Type B pancreatic cell (in vitro differentiated cells): Measurements from ENCODE around the gene TPM2. TPM values are rescaled to one million over a fixed set of nuclear protein-coding genes. Genes with fewer than 3 reads are reported as not detected.

ENCODE experiments used
- DNase-seq: peaks from one replicate; pipeline ENCODE4 v3.0.0; 2021; ENCODE audit warnings: mixed read lengths; ENCODE audit not compliant: unreplicated experiment; ENCODE audit errors: extremely low spot score
- H3K27ac Mint-ChIP-seq: 2 replicates; pipeline ENCODE4 v1.8.0; 2021; ENCODE audit warnings: mild to moderate bottlenecking, mixed read lengths
- H3K27me3 Mint-ChIP-seq: 2 replicates; pipeline ENCODE4 v1.8.0; 2021; ENCODE audit warnings: mixed read lengths
- H3K36me3 Mint-ChIP-seq: 2 replicates; pipeline ENCODE4 v1.8.0; 2021; ENCODE audit warnings: mixed read lengths
- H3K4me1 Mint-ChIP-seq: one replicate; pipeline ENCODE4 v1.8.0; 2021; ENCODE audit warnings: mixed read lengths; ENCODE audit not compliant: unreplicated experiment
- H3K4me3 Mint-ChIP-seq: 2 replicates; pipeline ENCODE4 v1.8.0; 2021; ENCODE audit warnings: mild to moderate bottlenecking, mixed read lengths
- H3K9me3 Mint-ChIP-seq: 2 replicates; pipeline ENCODE4 v1.8.0; 2021; ENCODE audit warnings: mixed read lengths
- total RNA-seq: library from RNA; stranded (reverse); gene quantifications from 2 replicates; pipeline ENCODE4 v1.2.1, GENCODE V29; 2021; ENCODE audit warnings: low replicate concordance
- TF ChIP-seq, protein P1 (sequence below): fragments of 200-600 bp; sonication (generic); conservative IDR thresholded peaks from 2 replicates; pipeline ENCODE4 v1.5.0; 2021; ENCODE audit warnings: antibody characterized with exemption, mild to moderate bottlenecking

Gene TPM2
- total RNA-seq, 1 donor from 2014 or later = 241 TPM

DNA sequence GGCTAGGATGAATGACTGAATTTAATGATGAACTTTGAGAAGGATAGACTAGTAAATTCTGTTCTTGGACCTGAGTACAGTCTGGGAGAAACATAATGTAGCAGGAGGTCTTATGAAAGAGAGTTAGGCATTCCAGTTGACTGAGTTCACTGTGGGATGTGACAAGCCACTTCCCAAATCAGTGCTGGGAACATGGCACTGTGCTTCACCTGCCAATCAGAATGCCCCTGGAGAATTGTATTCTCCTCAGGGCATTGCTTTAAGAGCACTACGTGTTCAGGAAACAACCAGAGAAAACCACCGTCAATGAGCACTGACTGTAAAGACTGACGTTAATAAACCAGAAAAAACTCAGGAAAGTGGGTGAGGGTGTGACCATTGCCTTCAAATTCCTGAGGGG, 30.4 kb downstream of the TPM2 start:
- H3K27ac Mint-ChIP-seq = peak overlapping the region; percentile 99
- peak overlapping the region; percentile 86 for H3K4me3 Mint-ChIP-seq
- no peaks in the 10 kb centered on the region for H3K9me3 Mint-ChIP-seq
- H3K27me3 Mint-ChIP-seq = peaks cover 6% of the 10 kb centered on the region
- peaks cover 12% of the 10 kb centered on the region for H3K36me3 Mint-ChIP-seq
- H3K4me1 Mint-ChIP-seq = peaks cover 55% of the 10 kb centered on the region
- no peak for DNase-seq
- TF ChIP-seq, protein P1, sequence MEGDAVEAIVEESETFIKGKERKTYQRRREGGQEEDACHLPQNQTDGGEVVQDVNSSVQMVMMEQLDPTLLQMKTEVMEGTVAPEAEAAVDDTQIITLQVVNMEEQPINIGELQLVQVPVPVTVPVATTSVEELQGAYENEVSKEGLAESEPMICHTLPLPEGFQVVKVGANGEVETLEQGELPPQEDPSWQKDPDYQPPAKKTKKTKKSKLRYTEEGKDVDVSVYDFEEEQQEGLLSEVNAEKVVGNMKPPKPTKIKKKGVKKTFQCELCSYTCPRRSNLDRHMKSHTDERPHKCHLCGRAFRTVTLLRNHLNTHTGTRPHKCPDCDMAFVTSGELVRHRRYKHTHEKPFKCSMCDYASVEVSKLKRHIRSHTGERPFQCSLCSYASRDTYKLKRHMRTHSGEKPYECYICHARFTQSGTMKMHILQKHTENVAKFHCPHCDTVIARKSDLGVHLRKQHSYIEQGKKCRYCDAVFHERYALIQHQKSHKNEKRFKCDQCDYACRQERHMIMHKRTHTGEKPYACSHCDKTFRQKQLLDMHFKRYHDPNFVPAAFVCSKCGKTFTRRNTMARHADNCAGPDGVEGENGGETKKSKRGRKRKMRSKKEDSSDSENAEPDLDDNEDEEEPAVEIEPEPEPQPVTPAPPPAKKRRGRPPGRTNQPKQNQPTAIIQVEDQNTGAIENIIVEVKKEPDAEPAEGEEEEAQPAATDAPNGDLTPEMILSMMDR = no peak

GRCh38 chr9:35658968-35659220, 30.8 kb downstream of the TPM2 start:
- DNase-seq = no peak
- H3K9me3 Mint-ChIP-seq = no peaks in the 10 kb centered on the region
- H3K36me3 Mint-ChIP-seq = peaks cover 12% of the 10 kb centered on the region
- peaks cover 6% of the 10 kb centered on the region for H3K27me3 Mint-ChIP-seq
- H3K4me1 Mint-ChIP-seq = peaks cover 51% of the 10 kb centered on the region
- H3K4me3 Mint-ChIP-seq = peak overlapping the region; percentile 86
- peak overlapping the region; percentile 99 for H3K27ac Mint-ChIP-seq
- TF ChIP-seq, protein P1 = no peak

DNA sequence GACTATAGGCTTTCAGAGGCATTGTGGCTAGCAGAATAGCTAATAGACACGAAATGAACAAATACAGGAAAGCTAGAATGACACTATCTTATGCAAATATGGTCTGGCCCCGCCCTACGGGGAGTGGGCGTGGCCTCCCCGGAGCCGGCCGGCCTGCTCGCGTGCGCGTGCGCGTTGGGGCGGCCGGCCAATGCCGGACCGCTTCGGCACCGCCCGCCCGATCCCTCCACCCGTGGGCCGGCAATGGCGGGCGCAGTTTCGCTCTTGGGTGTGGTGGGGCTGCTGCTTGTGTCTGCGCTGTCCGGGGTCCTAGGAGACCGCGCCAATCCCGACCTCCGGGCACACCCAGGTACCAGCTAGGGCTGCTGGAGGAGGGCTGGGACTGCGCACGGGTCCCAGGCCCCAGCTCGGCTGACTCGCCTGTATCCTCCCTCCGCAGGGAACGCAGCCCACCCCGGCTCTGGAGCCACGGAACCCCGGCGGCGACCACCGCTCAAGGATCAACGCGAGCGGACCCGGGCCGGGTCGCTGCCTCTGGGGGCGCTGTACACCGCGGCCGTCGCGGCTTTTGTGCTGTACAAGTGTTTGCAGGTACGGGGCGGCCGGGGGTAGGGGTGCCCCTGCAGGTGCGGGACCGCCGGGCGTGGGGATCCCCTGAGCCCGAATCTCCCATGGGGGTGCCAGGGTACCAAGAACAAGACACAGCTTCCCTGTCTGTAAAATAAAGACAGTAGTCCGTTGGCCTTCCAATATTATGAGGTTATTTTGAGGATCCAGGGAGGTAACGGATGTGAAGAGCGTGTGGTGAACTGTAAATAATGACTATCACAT, 31.4 kb downstream of the TPM2 start, which contains the start of gene CCDC107:
Gene CCDC107, plus strand, starts transcription at position 156 of the 831 bp plus-strand sequence. Its CDS starts 88 bp downstream, at position 244.
- Mint-ChIP-seq H3K36me3 (peaks cover 12% of the 10 kb centered on the region), H3K4me3 (peak within 1 kb of the TSS; percentile 86), H3K27ac (peak within 1 kb of the TSS; percentile 99), H3K9me3 (no peaks in the 10 kb centered on the region), H3K4me1 (peaks cover 50% of the 10 kb centered on the region), H3K27me3 (peaks cover 6% of the 10 kb centered on the region)
- DNase-seq = peak; percentile 92
- TF ChIP-seq, protein P1 = peak; percentile 95

GRCh38 chr9:35657546-35658136, 32.1 kb downstream of the TPM2 start, which contains the start of gene RMRP:
Gene RMRP (minus strand): TSS chr9:35658019.
- Mint-ChIP-seq H3K4me3 (peak within 1 kb of the TSS; percentile 86), H3K36me3 (peaks cover 12% of the 10 kb centered on the region), H3K27me3 (peaks cover 6% of the 10 kb centered on the region), H3K4me1 (peaks cover 48% of the 10 kb centered on the region), H3K27ac (peak within 1 kb of the TSS; percentile 99), H3K9me3 (no peaks in the 10 kb centered on the region)
- DNase-seq = peak; percentile 98
- TF ChIP-seq, protein P1 = peak; percentile 67

DNA sequence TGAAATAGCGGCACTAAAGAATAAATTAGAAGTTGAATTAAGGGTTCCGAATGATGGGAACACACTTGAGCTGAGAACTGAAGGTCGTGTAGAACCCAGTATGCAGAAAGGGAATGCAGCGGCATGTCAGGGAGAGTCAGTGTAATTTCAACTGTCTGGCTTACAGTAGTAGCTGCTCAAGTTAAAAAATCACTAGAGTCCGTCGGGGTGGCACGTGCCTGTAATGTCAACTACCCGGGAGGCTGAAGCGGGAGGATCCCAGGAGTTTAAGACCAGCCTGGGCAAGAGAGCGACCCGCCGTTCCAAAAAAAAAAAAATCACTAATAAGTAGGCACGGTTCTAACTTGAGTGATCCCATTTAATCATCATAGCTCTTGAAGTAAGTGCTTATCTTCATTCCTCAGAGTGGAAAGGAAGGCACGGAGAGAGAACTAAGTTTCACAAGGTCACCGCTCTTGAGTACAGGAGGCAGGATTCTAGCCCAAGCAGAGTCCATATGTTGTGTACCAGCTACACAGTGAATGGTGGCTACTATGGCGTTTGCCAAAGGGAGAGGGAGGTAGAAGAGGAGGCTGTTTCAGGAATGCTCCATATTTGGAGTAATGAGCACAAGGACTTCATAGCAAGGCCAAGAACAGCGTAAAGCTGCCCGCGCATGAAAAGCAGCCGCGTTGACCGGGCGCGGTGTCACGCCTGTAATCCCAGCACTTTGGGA, 32.7 kb downstream of the TPM2 start:
- H3K4me1 Mint-ChIP-seq = peaks cover 42% of the 10 kb centered on the region
- DNase-seq = no peak
- no peaks in the 10 kb centered on the region for H3K9me3 Mint-ChIP-seq
- peaks cover 12% of the 10 kb centered on the region for H3K36me3 Mint-ChIP-seq
- H3K27ac Mint-ChIP-seq = peak overlapping the region; percentile 99
- TF ChIP-seq, protein P1 = no peak
- H3K4me3 Mint-ChIP-seq = peak overlapping the region; percentile 86
- H3K27me3 Mint-ChIP-seq = peaks cover 6% of the 10 kb centered on the region
